HG03196 (cell line): ENCODE data around the gene RNF20.
"Not testable (repeated sequence)": the region's sequence is repeated elsewhere in the genome, so short reads cannot be mapped to it uniquely, and the experiment has no call there.

Experiments used
- ATAC-seq: cut with Tn5 transposase; IDR thresholded peaks from one replicate; pipeline ENCODE4 v1.9.1; 2021; ENCODE audit not compliant: unreplicated experiment

RNF20 gene

GRCh38 chr9:101587332-101588043 lies 53.8 kb downstream of the RNF20 start:
- ATAC-seq = no peak

- ATAC-seq = not testable (repeated sequence)
Observed at GRCh38 chr9:101590074-101590473, 56.4 kb downstream of the RNF20 start.

GRCh38 chr9:101590901-101591300 lies 57.2 kb downstream of the RNF20 start:
- no peak for ATAC-seq

GRCh38 chr9:101591787-101592446 lies 58.3 kb downstream of the RNF20 start:
- ATAC-seq = no peak

GRCh38 chr9:101592788-101593187 lies 59.1 kb downstream of the RNF20 start:
- ATAC-seq = no peak

- no peak for ATAC-seq
Observed at GRCh38 chr9:101593345-101593744, 59.7 kb downstream of the RNF20 start.

GRCh38 chr9:101594796-101595195 lies 61.1 kb downstream of the RNF20 start, which contains the start of gene PPP3R2:
Gene PPP3R2 (minus strand): TSS chr9:101594969. CDS start chr9:101594921, 48 bp downstream.
- ATAC-seq = no peak

- ATAC-seq = no peak
Observed at GRCh38 chr9:101601904-101602765, 68.5 kb downstream of the RNF20 start.

GRCh38 chr9:101604296-101604695 lies 70.6 kb downstream of the RNF20 start:
- no peak for ATAC-seq

- ATAC-seq = no peak
Observed at GRCh38 chr9:101605547-101605946, 71.9 kb downstream of the RNF20 start.
